Medulla oblongata (tissue), 1 donor: ENCODE results near the gene TDP2.
A peak's percentile ranks its signal among the peaks of the same experiment; 100 is the strongest.
"Not testable (repeated sequence)": the region's sequence is repeated elsewhere in the genome, so short reads cannot be mapped to it uniquely, and the experiment has no call there.

Experiments
- DNase-seq: peaks from one replicate; pipeline ENCODE4 v3.0.0-alpha.2; 2015; ENCODE audit errors: extremely low spot score

The TDP2 gene

GRCh38 chr6:24680582-24680981 is 13.9 kb upstream of the TDP2 start:
- no peak for DNase-seq

GRCh38 chr6:24678792-24679352 is 12.2 kb upstream of the TDP2 start:
- not testable (repeated sequence) for DNase-seq

GRCh38 chr6:24673625-24674024 is 6.9 kb upstream of the TDP2 start:
- no peak for DNase-seq

- DNase-seq = no peak
Observed at GRCh38 chr6:24672620-24673182, 6.0 kb upstream of the TDP2 start.

- DNase-seq = not testable (repeated sequence)
Observed at GRCh38 chr6:24671077-24671476, 4.4 kb upstream of the TDP2 start.

GRCh38 chr6:24670492-24670891 is 3.8 kb upstream of the TDP2 start:
- DNase-seq = not testable (repeated sequence)

- no peak for DNase-seq
Observed at GRCh38 chr6:24668997-24669361, 2.3 kb upstream of the TDP2 start.

GRCh38 chr6:24668066-24668996 is 1.6 kb upstream of the TDP2 start:
- DNase-seq = not testable (repeated sequence)

GRCh38 chr6:24667378-24667803 is 692 bp upstream of the TDP2 start:
- peak; percentile 36 for DNase-seq

GRCh38 chr6:24666097-24666640 is 530 bp downstream of the TDP2 start:
- DNase-seq = no peak

GRCh38 chr6:24664046-24664987 is 2.4 kb downstream of the TDP2 start:
- no peak for DNase-seq

- DNase-seq = no peak
Observed at GRCh38 chr6:24663189-24663588, 3.5 kb downstream of the TDP2 start.

GRCh38 chr6:24662236-24662635 is 4.5 kb downstream of the TDP2 start:
- no peak for DNase-seq

- not testable (repeated sequence) for DNase-seq
Observed at GRCh38 chr6:24661759-24662158, 4.9 kb downstream of the TDP2 start.

- no peak for DNase-seq
Observed at GRCh38 chr6:24660105-24660504, 6.6 kb downstream of the TDP2 start.

GRCh38 chr6:24659561-24659960 is 7.1 kb downstream of the TDP2 start:
- DNase-seq = no peak

- DNase-seq = no peak
Observed at GRCh38 chr6:24658573-24659560, 7.8 kb downstream of the TDP2 start.

- no peak for DNase-seq
Observed at GRCh38 chr6:24655215-24655614, 11.5 kb downstream of the TDP2 start.

- no peak for DNase-seq
Observed at GRCh38 chr6:24650365-24650764, 16.3 kb downstream of the TDP2 start.

- no peak for DNase-seq
Observed at GRCh38 chr6:24649691-24650090, 17.0 kb downstream of the TDP2 start.
